Measurements from ENCODE around the gene ZNF555. TPM values are rescaled to one million over a fixed set of nuclear protein-coding genes. Genes with fewer than 3 reads are reported as not detected.

Gene ZNF555
- total RNA-seq, 1 donor from 2014 or later: 5.9 TPM

DNA sequence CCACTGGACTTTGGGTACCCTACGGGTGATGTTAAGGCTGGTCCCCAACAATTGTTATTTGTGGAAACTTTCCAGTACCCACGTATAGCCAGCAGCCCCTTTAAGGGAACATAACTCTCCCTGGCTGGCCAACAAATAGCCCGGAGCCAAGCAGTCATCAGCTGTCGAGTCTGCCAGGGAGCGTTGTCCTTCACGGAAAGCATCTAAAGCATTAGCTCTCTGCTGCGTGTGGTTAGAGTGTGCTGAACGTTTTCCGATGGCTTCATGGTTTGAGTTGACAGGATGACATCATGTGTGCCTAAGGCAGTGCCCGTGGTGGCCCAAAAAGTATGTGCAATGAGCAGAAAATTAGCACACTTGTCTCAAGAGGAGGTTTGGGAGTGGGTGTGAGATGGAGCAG, 22.5 kb downstream of the ZNF555 start:
- no peaks in the 10 kb centered on the region for H3K36me3 Mint-ChIP-seq (ENCODE audit: unreplicated experiment)
- H3K27ac Mint-ChIP-seq (ENCODE audit: unreplicated experiment): no peak overlapping the region
- H3K4me3 Mint-ChIP-seq (ENCODE audit: unreplicated experiment): no peak overlapping the region
- H3K4me1 Mint-ChIP-seq (ENCODE audit: unreplicated experiment): no peaks in the 10 kb centered on the region
- H3K27me3 Mint-ChIP-seq (ENCODE audit: unreplicated experiment): no peaks in the 10 kb centered on the region
- peaks cover 17% of the 10 kb centered on the region for H3K9me3 Mint-ChIP-seq (ENCODE audit: unreplicated experiment)
- TF ChIP-seq, protein P1, sequence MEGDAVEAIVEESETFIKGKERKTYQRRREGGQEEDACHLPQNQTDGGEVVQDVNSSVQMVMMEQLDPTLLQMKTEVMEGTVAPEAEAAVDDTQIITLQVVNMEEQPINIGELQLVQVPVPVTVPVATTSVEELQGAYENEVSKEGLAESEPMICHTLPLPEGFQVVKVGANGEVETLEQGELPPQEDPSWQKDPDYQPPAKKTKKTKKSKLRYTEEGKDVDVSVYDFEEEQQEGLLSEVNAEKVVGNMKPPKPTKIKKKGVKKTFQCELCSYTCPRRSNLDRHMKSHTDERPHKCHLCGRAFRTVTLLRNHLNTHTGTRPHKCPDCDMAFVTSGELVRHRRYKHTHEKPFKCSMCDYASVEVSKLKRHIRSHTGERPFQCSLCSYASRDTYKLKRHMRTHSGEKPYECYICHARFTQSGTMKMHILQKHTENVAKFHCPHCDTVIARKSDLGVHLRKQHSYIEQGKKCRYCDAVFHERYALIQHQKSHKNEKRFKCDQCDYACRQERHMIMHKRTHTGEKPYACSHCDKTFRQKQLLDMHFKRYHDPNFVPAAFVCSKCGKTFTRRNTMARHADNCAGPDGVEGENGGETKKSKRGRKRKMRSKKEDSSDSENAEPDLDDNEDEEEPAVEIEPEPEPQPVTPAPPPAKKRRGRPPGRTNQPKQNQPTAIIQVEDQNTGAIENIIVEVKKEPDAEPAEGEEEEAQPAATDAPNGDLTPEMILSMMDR (IDR thresholded peaks at IDR 0.05): no peak
- no peak for DNase-seq (ENCODE audit: extremely low spot score, unreplicated experiment)

DNA sequence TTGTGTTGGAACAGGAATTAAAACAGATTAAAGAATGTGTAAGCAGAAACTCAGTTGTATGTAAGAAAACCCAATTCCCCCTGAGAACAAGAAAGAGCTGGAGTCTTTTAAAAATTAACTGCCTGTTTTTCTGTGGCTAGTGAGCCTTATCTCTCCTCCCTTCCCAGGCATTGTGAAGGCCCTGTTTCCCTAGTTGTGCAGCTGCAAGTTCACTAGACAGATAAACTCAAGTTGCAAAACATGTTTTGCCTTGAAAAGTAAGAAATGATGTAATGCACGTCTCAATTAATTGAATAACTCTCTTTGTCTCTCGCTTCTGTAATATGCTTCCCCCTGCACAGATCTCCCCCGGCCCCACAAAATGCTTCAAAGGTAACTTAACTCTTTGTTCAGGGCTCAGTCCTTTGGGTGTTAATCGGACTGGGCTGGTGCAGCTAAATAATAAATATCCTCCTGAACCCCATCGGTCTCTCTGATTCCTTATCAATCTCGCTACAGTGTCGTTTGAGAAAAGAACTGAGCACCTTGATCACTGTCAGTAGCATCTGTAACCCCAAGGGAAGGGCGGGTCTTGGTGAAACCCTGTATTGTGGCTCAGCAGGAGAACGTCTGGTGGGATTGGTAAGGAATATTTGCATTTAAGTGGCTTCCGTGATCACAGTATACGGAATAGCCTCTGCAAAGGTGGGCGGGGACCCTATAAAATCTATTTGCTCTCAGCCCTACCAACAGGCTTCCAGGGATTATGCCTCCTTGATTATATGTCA, 24.2 kb downstream of the ZNF555 start:
- Mint-ChIP-seq H3K27me3 (ENCODE audit: unreplicated experiment) (no peaks in the 10 kb centered on the region), H3K36me3 (ENCODE audit: unreplicated experiment) (no peaks in the 10 kb centered on the region), H3K4me3 (ENCODE audit: unreplicated experiment) (no peak overlapping the region), H3K9me3 (ENCODE audit: unreplicated experiment) (peaks cover 11% of the 10 kb centered on the region), H3K27ac (ENCODE audit: unreplicated experiment) (no peak overlapping the region), H3K4me1 (ENCODE audit: unreplicated experiment) (no peaks in the 10 kb centered on the region)
- TF ChIP-seq, protein P1 (IDR thresholded peaks at IDR 0.05): no peak
- DNase-seq (ENCODE audit: extremely low spot score, unreplicated experiment): no peak

- Mint-ChIP-seq H3K27ac (ENCODE audit: unreplicated experiment) (no peak overlapping the region), H3K36me3 (ENCODE audit: unreplicated experiment) (no peaks in the 10 kb centered on the region), H3K9me3 (ENCODE audit: unreplicated experiment) (peaks cover 8% of the 10 kb centered on the region), H3K4me3 (ENCODE audit: unreplicated experiment) (no peak overlapping the region), H3K27me3 (ENCODE audit: unreplicated experiment) (no peaks in the 10 kb centered on the region), H3K4me1 (ENCODE audit: unreplicated experiment) (no peaks in the 10 kb centered on the region)
- no peak for DNase-seq (ENCODE audit: extremely low spot score, unreplicated experiment)
- TF ChIP-seq, protein P1 (IDR thresholded peaks at IDR 0.05): no peak
Measured at GRCh38 chr19:2866495-2867024, 25.3 kb downstream of the ZNF555 start.

DNA sequence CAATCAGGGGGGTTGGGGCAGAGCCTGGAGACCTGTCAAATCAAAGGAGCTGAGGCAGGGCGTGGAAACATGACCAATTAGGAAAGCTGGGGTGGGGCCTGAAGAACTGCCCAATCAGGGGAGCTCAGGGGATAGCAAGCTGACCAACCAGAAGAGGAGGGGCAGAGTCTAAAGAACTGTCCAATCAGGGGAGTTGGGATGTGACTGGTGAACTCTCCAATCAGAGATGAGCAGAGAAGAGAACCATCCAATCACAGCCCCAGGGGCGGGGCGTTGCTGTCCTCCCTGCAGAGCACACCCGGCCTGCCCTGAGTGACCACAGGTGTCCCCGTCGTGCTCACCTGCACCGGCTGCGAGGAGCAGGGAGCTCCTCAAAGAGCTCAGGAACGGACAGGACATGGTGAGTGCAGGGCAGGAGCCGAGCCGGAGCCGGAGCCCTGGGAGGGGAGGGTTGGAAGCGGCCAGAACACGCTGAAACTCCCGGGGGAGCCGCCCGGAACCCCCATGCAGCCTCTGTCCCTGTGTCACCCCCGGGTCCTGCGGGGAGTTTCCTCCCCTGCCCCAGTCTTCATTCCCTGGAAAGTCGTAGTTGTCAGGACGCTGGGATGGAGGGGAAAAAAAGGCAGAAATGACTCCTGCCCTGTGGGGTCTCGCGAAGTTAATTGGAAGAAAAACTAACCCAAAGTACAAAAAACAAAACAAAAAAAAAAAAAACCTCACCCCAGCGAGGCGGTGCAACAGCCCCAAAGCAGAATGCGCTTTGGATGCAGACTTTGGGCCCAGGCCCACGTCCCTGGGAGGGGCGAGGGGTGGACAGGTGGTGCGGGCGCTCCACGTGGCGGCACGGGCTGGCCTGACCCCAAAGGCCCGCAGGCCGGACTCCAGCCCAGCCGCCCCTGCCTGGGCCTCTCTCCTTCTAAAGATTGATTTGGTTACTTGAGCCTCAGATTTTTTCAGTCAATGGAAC, 26.0 kb downstream of the ZNF555 start, which contains the start of gene ZNF556:
ZNF556 (plus strand) TSS at position 311 of the 967 bp plus-strand sequence; CDS start at position 398, 87 bp downstream.
- Mint-ChIP-seq H3K27ac (ENCODE audit: unreplicated experiment) (no peak within 1 kb of the TSS), H3K9me3 (ENCODE audit: unreplicated experiment) (peaks cover 3% of the 10 kb centered on the region), H3K4me1 (ENCODE audit: unreplicated experiment) (no peaks in the 10 kb centered on the region), H3K4me3 (ENCODE audit: unreplicated experiment) (no peak within 1 kb of the TSS), H3K36me3 (ENCODE audit: unreplicated experiment) (no peaks in the 10 kb centered on the region), H3K27me3 (ENCODE audit: unreplicated experiment) (no peaks in the 10 kb centered on the region)
- DNase-seq (ENCODE audit: extremely low spot score, unreplicated experiment): no peak
- TF ChIP-seq, protein P1 (IDR thresholded peaks at IDR 0.05): no peak
